HG03064 (cell line): ENCODE measurements around the gene PCK1.

ENCODE experiments used
- ATAC-seq: cut with Tn5 transposase; IDR thresholded peaks from one replicate; pipeline ENCODE4 v1.9.1; 2021; ENCODE audit warnings: low read depth; ENCODE audit not compliant: unreplicated experiment

PCK1 gene

DNA sequence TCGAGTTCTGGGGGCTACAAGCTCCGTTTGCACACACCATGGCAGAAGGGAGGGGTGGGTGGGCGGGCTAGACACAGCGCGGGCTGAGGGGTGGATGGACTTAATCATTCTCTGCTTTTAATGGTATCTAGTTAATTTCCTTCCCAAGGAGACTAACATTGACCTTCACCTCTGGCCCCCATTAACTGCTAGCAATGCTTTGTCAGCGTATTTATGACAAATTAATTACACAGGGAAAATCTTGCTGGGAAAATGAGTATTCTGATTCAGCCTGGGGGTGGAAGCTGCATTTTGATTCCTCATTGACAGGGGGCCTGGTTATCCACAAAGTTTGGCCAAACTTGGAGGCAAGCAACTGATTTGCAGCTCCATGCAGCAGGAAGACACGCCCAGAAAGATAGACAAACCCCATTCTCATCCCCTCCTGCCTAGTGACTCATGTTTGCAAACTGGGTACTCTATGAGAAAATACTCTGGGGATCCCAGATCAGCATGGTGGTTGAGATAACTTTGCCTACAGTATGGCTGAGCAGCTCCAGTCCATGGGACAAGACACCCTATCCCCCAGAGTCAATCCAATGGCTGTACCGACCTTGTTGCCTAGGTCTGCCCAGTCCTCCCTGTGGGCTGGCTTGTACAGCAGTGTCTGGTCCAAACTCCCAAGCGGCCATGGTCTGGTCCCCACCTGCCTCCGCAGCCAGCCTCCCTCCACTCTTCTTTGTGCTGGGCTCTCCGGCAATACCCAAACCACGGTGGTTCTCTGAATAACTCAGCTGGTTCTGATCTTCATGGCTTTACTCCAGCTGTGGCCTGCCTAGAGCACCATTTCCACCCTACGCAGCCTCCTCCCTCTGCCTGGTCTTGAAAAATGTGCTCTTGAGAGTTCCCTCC, 39.7 kb downstream of the PCK1 start:
- no peak for ATAC-seq

DNA sequence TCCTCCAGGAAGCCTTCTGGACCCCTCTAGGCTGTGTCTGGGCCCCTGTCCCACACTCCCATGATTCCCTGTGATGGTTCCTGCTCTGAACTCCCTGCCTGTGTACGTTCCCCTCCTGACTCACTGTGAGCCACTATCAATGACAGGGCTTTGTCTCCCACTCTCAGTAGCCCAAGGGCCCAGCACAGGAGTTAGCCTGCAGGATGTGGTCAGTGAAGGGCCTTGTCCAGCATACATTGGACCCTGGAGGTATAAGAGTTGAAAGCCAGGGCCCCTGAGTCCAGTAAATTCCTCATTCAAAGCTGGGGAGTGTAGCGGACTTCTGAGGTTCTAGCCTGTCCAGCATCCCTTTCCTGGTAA, 40.3 kb downstream of the PCK1 start:
- ATAC-seq, result no peak

DNA sequence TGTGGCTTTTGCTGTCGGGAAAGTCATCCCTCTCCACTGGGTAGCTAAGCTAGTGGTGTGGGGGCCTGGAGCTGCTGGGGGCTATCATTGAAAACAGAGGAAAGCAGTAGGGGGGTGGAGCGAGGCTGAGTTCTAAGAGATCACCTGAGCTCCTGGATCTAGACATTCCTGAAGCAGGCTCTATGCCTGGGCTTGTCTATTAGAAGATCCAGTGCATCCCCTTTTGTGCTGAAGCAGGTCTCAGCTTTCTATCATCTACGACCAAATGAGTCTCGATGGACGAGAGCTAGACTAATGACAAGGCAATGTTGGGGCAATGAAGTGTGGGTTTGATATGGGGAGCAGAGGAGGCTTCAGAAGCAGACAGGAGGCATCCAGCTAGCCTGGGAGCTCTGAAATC, 40.8 kb downstream of the PCK1 start:
- no peak for ATAC-seq

DNA sequence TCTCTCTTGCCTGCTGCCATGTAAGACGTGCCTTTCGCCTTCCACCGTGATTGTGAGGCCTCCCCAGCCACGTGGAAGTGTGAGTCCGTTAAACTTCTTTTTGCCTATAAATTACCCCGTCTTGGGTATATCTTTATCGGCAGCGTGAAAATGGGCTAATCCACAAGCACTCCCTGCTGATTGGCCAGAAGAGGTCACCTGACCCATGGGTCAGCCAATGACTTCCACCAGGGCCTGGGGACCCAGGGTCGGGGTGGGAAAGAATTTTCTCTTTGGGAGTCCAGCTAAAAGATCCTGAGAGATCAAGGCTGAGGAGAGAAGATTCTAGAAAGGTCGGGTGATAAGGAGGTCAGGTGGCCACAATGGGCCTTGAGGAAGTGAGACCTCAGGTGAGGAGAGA, 42.2 kb downstream of the PCK1 start:
- ATAC-seq, result no peak

DNA sequence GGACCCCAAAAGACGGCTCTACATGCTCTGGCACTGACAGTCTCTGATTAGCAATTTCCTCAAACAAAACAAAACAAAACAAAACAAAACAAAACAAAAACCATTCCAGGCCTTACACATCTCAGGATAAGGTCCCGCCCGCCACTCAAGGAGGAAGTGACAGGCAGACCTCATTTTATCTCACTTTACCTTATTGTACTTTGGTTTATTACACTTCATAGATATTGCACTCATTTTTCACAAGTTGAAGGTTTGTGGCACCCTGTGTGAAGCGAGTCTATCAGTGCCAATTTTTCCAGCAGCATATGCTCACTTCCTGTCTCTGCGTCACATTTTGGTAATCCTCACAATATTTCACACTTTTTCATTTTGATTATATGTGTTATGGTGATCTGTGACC, 44.1 kb downstream of the PCK1 start:
- ATAC-seq, result no peak

DNA sequence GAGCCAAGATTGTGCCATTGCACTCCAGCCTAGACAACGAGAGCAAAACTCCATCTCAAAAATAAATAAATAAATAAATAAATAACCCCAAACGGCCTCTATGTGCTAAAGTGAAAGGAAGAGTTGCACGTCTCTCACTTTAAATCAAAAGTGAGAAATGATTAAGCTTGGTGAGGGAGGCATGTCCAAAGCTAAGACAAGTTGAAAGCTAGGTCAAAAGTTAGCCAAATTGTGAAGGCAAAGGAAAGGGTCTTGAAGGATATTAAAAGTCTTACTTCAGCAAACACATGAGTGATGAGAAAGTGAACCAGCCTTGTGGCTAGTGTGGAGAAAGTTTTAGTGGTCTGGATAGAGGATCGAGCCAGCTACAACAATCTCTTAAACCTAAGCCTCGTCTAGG, 45.0 kb downstream of the PCK1 start:
- ATAC-seq, result no peak

DNA sequence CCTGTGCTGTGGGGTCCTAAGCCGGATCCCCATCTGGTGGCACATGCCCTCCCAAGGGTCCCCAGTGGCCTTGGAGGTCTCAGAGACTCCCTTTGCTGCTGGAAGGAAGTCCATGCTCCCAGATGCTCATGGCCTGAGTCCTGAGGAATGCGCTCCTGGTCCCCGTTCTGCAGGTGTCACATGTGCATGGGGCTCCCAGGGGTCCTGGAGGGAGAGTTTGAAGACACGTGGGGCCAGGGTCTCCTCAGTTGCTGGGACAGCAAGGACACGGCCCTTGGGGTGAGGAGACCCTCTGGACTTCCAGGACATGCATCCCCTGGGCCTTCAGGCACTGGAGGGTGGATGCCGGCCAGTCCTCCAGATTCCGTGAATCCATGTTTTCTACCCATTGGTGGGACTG, 47.6 kb downstream of the PCK1 start:
- ATAC-seq, result no peak

DNA sequence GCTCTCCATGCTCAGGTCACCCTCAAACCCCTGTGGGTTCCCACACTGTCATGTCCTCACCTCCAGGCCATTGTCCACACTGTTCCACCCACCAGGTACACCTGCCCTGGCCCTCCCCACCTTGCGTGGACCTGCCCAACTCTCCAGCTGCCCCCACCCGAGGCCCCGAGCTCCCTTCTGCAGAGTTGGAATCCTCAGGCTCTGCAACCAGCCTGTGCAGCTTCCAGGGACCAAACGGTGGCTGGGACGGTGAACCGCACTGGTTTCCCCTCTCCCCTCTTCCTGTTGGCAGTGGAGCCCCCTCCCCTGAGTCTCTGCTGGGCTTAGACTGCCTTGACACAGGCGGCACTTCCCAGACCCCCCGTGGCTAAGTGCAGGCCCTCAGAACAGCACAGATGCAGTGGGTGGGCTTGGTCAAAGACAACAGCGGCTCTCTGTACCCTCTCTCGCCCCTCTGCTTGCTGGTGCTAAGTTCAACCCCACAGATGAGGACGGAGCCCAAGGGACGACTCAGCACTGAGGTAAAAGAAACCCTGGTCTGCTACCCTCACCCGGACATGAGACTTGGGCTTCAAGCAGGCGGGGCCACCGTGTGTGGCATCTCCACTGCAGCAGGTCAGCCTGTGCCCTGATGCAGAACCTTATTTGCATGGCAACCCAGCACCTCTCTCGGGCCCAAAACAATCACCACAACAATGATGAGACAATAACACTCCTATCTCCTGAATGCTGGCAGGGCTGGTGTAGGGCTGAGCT, 48.4 kb downstream of the PCK1 start:
- ATAC-seq, result no peak

DNA sequence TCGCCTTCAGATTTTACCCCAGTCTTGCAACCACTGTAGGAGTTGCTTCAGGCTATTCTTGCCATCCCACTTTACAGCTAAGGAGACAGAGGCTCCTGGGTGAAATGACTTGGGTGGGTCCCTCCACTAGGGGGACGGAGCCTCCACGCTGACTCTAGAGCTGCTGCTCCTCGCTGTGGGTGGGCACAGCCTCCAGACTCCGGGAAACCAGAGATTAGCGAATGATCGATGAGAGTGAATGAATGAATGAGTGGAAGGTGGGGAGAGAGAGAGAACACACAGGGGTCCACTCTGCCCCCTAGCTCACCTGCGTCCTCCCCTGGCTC, 48.9 kb downstream of the PCK1 start:
- ATAC-seq, result no peak

DNA sequence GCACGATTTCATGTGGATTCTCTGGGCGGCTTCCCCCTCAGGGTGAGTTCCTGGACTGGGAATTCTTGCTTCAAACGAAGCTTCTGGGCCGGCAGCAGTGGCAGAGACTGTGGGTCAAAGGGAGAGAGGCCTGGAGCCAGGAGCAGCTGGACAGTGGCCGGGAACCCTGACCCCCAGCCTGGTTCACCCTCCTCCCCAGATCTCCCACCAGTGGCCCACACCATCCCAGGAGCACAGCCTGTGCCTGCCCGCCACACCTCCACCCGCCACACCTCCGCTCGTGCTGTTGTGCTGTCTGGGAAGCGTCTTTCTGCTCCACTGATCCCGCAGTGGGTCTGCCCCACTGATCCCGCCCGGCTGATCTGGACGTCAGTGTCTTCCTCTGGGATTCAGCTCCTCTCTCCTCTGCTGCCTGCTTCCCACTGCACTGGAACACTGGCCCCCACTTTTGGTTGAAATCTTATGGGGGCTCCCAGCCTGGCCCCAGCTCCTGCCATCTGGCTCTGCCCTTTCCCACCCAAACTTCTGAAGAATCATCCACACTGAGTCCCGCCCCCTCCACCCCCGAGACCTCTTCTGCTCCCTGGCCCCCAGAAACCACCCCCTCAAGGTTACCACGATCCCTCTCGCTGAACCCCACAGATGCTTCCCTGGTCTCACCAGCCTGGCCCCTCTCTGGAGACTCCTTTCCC, 49.5 kb downstream of the PCK1 start:
- ATAC-seq, result no peak

DNA sequence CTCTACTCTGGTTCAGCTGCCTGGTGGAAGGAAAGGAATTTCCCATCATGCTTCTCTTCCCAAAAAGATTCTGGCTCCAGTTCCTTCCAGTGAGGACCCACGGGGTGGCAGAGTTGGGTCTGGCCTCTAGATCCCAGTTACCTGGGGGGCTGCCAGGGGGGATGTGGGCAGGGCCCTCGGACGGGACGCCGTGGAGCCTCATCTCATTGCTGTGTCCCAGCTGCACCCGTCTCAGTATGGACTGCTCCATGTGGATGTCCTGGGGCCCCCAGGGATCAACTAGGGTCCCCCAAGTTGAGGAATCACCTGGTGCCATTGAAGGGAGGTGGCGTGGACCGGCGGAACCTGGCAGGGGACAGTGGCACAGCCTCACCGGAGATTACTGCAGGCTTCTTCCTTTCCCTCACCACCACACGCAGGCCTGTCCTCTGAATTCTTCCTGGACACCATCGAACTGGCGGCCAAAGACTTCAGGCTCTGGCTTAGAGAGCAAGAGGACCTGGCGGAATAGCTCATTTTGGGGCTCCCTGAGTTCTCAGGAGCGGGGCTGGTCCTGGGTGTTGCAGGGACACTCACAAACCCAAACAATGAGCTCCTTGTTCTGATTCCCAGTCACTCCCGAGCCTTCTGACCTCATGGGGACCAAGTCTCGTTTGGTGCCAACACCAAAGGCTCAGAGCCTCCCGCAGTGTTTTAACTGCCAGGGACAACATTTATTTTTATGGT, 50.8 kb downstream of the PCK1 start:
- ATAC-seq, result no peak

DNA sequence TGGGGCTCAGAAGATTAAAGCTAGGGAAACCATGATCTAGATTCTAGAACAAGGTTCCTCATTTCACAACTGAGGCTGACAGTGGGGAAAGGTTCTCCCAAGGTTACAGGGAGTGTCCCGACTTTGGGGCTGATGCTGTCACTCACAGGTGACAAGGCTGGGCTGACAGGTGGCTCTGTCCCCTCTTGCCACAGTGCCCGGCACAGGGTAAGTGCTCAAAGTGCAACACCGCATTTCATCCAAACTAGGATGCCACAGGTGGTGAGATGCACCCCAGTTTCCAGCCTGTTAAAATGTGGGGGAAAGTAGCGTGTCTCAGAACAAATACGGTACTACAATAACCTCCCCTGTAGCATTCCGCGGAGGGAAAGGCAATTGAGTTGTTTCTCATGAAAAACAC, 51.5 kb downstream of the PCK1 start:
- no peak for ATAC-seq

DNA sequence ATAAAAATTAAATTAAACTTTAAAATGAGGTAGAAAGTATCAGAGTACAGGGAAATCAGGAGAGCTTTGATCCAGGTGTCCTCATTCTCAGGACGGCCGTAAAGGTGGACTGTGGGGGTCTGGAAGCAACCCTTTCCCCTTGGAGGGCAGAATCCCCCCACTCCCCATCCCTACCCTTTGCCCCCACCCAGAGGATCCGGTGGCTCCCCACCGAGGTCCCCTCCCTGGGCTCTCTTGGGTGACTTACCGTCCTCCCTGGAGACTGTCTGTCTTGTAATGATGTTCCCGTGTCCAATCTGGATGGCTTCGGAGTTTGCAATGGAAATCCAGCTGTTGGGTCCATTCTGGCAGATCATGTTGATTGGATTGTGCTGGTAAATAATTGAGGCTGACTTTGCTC, 52.0 kb downstream of the PCK1 start:
- no peak for ATAC-seq

DNA sequence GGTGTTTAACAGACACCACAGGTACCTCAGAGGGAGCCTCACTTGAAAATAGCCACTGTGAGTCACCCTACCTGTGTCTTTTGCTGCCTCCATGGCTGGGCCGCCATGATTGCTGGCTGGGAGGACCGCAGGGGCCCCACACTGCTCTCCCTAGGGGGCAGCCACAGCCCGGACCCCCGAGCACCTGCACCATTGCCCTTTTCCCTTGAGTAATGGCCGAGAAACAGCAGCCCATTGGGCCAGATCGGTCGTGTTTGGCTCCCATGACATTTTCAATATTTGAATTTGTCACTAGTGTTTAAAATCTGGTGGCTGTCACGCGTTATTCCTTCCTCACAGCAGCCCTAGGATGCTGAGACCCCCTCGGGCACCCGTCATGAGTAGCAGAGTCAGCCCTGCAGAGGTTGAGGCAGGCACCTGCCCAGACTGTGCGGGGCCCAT, 52.6 kb downstream of the PCK1 start:
- no peak for ATAC-seq

DNA sequence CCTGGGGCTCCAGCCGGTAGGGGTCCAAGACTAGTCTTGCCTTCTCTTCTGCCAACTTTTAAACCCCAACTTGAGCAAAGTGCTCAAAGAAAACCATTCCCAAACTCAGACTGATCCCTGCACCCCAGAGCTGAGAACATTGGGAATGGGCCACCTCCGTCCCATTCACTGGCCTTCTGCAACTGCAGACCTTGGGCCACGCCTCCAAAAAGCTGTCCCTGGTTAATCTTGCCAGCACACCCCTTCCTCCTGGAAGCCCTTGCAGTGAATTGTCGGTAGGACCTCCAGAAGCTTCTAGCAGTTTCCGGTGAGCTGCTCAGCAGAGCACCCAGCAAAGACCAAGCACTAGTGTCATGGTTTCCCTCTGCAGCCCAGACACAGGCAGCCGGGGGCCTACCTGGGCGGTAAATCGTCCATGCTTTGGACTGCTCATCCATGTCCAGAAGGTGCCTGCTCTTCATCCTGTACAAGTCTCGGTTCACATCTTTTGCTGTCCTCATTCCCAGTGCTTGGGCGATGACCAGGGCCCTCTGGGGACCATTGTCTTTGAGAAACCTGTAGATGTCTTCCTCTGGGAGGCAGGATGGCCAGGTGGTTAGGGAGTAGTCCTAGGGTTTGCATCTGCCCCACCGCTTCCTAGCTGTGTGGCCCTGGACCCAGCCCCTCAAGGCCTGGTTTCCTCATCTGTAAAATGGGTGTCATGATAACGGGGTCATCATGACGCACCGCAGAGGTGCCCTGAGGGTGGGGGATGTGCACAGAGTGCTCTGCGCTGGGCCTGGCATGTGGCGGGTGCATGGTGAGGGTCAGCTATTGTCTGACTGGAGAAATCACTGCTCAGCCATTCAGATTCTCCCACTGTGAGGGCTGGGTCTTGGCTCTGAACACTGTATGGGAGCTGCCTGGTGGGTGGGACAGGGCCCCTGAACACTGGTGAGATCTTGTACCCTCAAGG, 53.9 kb downstream of the PCK1 start:
- no peak for ATAC-seq

DNA sequence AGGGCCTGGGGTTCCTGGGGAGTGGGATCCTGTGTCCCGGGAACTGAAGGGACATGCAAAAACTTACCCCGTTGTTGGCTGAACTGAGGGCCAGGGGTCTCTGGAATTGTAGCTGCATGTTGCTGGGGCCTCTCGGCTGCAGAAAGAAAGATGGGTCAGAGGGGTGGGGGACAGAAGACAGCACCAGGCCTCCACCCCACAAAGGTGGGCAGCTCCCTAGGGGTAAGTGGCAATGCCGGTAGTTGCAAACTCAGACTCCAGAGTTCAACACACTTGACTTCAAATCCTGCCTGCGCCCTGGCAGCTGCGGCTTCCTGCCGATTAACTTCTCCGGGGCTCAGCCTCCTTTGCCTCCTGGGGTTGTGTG, 54.5 kb downstream of the PCK1 start:
- ATAC-seq, result no peak

DNA sequence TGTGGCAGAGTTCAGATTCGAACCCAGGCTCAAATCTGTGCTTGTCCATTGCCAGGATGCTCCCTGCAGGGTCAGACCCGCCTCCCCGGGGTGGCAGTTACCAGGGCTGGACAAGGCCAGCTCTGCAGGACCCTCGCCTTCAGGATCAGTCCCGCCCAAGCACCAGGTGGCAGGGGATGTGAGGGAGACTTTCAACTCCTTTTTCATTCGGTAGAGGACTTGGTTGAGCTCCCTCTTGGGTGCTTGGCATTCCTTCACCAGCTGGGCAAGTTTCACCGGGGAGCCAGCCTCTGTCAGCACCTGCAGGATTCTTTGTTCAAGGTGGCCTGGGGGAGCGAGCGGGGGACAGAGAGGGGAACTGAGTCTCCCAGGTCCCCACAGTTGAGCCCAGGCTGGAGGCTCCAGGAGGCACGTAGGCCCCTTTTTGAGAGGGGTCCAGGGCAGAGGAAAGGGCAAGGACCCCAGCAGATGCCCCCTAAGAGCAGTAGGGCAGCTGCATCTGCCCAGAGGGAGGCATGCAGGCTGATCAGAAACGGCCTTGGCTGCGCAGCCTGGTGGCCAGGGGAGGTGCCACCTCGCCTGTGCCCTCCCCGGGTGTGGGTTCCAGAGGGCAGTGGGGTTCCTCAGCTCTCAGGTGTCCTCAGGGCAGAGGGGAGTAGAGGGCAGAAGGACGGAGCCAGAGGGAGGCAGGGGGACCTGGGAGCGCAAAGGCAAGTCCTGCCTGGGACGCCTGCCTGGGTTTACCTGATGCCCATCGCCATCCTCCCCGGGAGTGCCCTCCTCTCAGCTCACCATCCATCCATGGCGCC, 55.4 kb downstream of the PCK1 start:
- no peak for ATAC-seq

DNA sequence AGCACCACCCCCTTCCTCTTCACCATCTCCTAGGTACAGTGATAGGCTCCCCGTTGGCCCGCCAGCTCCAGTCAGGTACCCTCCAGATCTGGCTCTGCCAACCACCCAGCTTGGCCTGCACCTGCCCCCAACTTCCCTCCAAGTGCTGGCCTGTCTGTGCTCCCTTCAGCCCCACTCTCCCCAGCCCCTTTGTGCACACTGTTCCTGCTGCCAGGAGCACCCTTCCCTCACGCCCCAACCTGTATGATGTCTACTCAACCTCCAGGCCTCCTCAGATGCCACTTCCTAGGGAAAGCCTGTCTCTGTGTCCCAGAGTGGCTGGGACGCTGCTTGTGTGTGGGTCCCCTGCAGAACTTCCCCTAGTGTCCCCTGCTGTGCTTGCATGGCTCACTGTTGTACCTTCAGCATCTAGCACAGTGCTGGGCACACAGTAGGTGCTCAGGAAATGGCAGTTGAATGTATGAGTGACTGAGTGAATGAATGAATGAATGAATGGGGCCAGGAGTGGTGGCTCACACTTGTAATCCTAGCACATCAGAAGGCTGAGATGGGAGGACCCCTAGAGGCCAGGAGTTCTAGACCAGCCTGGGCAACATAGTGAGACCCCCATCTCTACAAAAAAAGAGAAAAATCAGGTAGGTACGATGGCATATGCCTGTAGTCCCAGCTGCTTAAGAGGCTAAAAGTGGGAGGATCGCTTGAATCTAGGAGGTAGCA, 56.3 kb downstream of the PCK1 start:
- no peak for ATAC-seq
